HG03045 (cell line): ENCODE data around the gene COA7.

Source experiments
- ATAC-seq: cut with Tn5 transposase; IDR thresholded peaks from one replicate; pipeline ENCODE4 v1.9.1; 2021; ENCODE audit warnings: mild to moderate bottlenecking, moderate library complexity; ENCODE audit not compliant: unreplicated experiment

The COA7 gene

GRCh38 chr1:52673513-52673912 lies 24.6 kb downstream of the COA7 start:
- no peak for ATAC-seq

GRCh38 chr1:52672946-52673345 lies 25.2 kb downstream of the COA7 start:
- ATAC-seq: no peak

- ATAC-seq: no peak
These were observed 27.5 kb downstream of the COA7 start for GRCh38 chr1:52670604-52671003.

DNA sequence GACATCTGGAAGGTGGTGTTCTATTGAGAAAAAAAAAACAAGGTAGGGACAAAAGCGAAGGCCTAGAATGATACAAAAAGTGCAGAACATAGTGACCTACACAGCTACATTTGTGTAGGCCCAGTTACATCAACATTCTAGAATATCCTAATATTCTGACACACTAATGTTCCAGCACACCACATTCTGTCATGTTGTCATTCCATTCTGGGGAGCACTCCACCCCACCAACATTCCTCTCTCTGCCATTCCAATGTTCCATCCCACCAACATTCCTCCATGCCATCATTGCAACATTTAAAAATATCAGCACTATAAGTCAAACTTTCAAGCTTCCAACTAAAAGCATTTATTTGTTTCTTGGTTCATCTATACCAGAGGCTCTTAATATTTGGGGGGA lies 28.5 kb downstream of the COA7 start:
- ATAC-seq: no peak

DNA sequence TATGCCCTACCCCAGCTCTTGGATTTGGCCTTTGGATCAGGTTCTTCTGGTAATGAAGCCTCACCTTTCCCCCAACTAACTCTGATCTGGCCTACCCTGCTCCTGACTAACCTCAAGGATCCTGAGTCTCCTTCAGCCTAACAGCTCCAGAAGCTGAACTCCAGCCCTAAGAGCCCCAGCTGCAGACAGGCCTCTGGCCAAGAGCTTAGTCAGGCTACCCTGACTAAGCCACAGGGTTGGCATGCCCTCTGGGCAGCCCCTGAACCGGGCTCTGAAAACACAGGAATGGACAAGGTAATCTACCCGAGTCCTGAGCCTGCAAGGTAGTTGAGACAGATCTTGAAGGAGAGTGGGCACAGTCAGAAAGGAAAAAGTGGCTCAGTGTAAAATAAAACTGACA lies 29.4 kb downstream of the COA7 start:
- ATAC-seq: no peak

- ATAC-seq: no peak
These were observed 30.2 kb downstream of the COA7 start for GRCh38 chr1:52667984-52668383.

GRCh38 chr1:52667290-52667689 lies 30.9 kb downstream of the COA7 start:
- ATAC-seq: no peak

GRCh38 chr1:52665006-52665941 lies 32.9 kb downstream of the COA7 start:
- ATAC-seq: no peak

- ATAC-seq: no peak
These were observed 34.4 kb downstream of the COA7 start for GRCh38 chr1:52663716-52664115.

- no peak for ATAC-seq
These were observed 35.4 kb downstream of the COA7 start for GRCh38 chr1:52662645-52663313.

GRCh38 chr1:52660807-52661206 lies 37.3 kb downstream of the COA7 start:
- no peak for ATAC-seq

DNA sequence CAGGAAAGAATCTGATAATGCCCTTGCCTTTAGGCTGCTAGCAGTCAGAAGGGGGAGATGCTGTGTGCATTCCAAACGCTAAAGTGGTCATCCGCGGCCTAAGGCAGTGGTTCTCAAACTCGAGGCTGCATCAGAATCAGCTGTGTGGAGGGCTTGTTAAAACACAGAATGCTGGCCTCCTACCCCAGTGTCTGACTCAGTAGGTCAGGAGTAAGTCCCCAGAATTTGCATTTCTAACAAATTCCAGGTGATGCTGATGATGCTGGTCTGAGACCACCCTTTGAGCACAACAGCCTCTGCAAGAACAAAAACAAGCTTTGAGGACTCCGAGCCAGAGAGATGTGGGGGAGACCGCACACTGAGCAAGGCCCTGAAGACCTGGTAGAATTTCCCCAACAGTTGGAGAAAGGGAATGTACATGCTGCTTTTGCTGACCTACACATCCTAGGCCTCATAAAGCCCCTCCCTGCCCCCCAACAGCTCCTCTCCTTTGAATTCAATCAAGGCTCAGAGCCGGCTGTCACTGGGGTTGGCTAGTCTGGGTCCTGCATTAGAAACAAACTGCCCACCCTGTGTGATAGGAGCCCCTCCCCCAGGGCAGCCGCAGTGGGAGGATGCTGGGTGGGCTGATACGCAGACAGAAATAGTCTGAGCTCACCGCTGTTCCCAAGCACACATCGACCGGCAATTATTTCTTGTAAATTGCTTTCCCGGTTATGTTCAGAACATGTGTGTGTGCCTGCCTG lies 38.1 kb downstream of the COA7 start:
- ATAC-seq: no peak

DNA sequence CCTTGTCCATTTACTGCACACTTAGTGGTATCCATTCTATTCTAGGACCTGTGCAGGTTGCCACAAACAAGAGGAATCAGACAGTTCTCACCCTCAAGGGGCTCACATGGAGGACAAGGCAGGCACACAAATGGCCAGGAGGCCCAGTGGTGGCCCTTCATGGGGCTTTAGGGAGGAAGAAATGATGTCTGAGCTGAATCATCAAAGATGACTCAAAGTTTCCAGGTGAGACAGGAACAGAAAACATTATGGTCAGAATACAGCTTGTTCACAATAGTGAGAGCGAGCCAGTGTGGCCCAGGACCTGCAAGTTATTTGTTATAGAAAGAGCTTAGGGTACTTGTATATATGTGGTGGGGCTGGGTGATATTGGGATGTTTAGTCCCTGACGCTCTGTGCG lies 38.8 kb downstream of the COA7 start:
- no peak for ATAC-seq

DNA sequence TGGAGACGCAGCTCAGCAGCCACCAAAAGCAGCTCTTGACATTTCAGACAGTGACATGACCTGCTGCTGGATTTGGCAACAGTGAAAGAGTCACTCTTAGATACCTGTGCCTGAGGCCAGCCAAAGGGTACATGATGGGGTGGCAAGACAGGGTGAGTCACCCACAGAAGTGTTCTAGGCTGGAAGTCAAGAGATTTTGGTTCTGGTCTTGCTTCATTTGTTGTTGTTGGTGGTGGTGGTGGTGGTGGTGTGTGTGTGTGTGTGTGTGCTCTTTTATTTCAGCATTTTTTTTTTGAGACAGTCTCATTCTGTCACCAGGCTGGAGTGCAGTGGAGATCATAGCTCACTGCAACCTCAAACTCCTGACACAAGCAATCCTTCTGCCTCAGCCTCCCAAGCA lies 39.4 kb downstream of the COA7 start:
- ATAC-seq: no peak

DNA sequence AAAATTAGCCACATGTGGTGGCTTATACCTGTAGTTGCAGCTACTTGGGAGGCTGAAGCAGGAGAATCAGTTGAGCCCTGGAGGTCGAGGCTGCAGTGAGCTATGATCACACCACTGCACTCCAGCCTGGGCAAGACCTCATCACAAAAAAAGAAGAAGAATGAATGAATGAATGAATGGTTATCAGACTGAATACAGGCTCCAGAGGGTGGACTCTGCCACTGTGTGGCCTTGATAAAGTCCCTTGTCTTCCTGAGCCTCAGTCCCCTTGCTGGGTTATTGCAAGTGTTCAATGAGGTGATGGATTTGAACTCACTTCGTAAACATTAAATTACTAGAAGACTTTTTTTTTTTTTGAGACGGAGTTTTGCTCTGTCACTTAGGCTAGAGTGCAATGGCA lies 40.4 kb downstream of the COA7 start:
- ATAC-seq: no peak

GRCh38 chr1:52654063-52654462 lies 44.1 kb downstream of the COA7 start:
- no peak for ATAC-seq

- no peak for ATAC-seq
These were observed 44.8 kb downstream of the COA7 start for GRCh38 chr1:52653207-52653849.

GRCh38 chr1:52651904-52652303 lies 46.2 kb downstream of the COA7 start:
- ATAC-seq: no peak

- ATAC-seq: no peak
These were observed 52.9 kb downstream of the COA7 start for GRCh38 chr1:52645261-52645660.

DNA sequence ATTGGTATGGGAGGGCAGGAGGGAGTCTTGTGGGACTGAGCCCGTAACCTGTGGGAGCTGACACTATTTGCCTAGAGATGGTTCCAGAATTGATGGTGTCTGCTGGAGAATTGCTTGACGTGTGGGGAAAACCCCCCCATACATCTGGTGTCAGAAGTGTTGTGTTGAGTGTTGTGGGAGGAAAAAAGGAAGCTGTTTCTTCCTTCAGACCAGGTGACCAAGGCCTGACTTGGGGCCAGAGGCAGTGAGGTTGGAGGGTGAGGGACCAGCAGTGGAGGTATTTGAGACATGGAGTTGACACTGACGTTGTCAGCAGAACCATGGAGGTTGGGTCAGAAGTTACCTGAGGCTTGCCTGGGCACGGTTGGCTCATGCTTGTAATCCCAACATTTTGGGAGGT lies 56.8 kb downstream of the COA7 start:
- no peak for ATAC-seq

GRCh38 chr1:52640697-52641096 lies 57.5 kb downstream of the COA7 start:
- ATAC-seq: no peak
